GM19328 (cell line): Measurements from ENCODE around the gene TNNI3.
"Not testable (repeated sequence)": the region's sequence is repeated elsewhere in the genome, so short reads cannot be mapped to it uniquely, and the experiment has no call there.

Source experiments
- ATAC-seq: cut with Tn5 transposase; IDR thresholded peaks from one replicate; pipeline ENCODE4 v1.9.1; 2021; ENCODE audit warnings: mild to moderate bottlenecking, moderate library complexity; ENCODE audit not compliant: unreplicated experiment

The TNNI3 gene

DNA sequence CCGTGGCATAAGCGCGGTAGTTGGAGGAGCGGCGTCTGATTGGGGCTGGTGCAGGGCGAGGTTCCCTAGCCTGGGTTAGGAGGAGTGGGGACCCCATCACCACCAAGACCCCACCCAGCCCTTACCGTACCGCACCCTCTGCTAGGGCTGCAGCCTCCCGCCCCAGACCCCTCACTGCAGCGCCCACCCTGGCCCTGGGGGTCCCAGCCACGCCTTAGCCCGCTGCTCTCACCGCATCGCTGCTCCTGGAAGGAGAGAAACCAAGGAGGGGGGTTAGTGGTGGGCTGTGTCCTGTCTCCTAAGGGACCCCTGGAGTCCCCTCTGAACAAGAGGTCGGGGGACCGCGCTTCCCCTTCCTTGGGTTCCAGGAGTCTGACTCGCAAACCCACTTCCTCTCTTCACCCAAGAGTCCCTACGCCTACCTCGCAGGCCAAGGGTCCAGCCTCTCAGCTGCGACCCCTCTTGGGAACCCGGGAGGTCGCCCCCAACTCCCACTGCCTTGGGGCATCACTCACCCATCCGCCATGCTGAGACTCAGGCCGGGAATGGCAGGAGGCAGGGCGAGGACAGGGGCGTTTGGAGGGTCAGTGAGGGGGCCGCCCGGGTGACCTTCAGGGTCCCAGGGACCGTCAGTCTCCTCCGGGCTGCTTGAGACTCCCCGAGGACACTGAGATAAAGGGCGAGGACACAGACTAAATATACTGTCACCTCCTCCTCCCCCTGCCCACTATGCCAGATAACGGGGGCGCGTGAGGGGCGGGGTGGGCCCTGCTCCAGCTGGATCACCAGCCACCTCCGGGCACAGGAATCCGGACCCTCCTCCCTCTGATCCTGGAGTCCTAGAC is at the start of gene TNNI3:
TSS of gene TNNI3 (minus strand) at position 669 of the 845 bp plus-strand sequence. CDS start at position 526, 143 bp downstream.
- no peak for ATAC-seq

DNA sequence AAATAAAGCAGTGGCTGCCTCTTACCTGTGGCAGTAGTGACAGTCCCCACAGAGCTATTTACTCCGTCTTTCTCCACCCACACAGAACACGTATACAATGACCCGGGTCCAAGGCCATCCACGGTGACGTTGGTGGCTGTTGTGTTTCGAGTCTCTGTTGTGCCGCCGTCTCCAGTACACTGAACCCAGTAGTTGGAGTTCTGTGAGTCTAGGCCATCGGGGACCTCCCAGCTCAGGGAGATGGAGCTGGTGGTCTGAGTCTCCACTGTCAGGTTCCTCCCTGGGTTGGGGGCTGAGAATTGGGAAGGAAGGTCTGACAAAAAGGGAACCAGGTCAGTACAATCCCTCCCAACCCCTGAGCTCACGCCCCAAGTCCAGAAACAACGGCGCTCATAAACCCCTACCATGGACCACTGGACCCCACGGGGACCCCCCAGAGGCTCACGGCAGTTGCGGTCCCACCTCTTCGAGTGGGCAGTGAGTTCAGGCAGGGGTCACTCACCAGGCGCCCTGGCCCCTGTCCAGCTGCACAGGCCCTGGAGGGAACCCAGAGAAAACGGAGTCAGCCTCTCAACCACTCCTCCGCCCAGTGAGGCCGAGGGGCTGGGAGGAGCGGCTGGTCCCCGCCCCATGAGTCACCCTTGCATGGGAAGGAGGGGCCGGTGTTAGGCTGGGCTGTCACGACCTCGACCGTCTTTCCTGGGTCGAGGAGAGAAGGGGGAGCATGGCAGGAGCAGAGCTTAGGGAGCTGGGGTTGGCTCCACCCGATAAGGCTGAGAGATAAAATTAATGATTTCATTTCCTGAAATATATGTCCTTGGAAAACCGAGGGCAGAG is 49.4 kb upstream of the TNNI3 start:
- ATAC-seq, result no peak

DNA sequence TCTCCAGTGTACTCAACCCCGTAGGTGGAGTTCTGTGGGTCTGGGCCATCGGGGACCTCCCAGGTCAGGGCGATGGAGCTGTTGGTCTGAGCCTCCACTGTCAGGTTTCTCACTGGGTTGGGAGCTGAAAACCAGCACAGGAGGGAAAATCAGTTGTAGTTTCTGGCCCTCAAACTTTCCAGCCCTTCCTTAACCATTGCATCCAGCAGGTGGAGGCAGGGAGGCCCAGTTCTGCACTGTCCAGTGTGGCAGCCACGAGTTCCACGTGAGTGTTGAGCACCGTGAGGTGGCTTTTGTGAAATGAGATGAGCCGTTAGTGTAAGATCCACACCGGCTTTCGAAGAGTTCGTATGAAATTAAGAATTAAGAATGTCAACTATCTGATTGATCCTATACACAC is 44.7 kb upstream of the TNNI3 start:
- not testable (repeated sequence) for ATAC-seq

DNA sequence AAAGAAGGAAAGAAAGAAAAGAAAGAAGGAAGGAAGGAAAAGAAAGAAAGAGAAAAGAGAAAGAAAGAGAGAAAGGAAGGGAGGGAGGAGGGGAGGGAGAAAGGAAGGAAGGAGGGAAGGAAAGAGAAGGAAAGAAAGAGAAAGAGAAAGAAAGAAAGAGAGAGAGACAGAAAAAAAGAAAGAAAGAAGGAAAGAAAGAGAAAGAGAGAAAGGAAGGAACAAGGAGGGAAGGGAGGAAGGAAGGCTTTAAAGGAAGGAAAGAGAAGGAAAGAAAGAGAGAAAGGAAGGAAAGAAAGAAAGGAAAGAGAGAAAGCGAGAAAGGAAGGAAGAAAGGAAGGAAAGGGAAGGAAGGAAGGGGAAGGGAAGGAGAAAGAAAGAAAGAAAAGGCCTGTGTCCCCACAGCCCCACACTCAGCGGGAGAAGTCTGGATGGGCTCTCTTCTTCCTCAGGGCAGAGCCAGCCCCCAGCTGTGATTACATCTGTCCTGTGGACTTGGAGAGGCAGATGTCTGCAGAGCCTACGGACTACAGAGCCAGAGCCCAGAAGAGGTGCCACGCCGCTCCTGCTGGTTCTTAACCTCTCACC is 42.2 kb upstream of the TNNI3 start:
- ATAC-seq, result no peak

DNA sequence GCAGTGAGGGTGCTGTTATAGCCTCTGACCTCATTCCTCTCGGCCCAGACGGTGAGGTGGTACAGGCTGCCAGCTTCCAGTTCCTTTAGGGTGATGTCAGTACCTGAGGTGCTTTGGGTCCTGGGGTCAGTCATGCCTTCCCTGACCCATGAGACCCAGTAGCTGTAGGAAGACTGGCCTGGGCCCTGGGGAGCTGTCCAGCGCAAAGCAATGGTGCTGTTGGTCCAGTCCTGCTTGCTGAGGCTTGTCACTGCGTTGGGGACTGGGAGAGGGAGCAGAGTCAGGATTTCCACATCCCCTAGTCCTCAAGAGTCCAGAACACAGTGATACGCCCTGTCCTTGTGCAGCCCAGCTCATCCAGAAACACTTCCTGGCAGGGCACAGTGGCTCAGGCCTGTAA is 41.1 kb upstream of the TNNI3 start:
- ATAC-seq, result no peak

DNA sequence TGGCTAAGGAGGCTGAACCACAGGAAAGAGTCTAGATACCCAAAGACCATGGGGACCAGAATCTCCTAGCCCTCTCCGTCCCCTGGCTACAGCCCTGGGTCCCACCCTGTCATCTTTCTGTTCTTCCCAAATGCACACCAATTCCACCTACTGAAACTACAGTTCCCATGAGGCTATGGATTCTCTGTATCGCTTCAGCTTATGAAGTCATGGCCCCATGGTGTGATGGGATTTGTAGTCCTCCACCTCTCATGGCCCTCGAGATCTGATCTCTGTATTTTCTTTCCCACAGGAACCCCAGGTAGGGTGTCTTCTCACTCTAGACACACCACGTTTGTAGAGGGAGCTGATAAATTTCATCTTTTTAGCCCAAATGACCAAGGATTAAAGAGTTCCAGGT is 40.0 kb upstream of the TNNI3 start:
- no peak for ATAC-seq

DNA sequence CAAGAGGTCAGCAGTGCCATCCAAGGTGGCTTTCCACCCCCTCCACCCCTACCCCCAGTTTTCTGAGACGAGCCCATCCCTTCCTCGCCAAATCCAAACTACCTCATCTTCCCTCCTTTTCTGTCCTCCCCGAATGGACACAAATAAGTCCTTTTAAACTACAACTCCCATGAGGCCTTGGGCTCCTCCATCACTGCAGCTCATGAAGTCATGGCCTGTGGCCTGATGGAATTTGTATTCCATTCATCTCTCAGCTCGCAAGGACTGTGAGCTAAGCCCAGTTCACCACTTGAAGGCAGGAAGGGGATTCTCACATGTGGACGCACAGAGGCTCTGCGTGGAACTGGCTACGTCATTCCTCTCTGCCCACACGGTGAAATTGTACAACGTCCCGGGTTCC is 39.3 kb upstream of the TNNI3 start:
- no peak for ATAC-seq

DNA sequence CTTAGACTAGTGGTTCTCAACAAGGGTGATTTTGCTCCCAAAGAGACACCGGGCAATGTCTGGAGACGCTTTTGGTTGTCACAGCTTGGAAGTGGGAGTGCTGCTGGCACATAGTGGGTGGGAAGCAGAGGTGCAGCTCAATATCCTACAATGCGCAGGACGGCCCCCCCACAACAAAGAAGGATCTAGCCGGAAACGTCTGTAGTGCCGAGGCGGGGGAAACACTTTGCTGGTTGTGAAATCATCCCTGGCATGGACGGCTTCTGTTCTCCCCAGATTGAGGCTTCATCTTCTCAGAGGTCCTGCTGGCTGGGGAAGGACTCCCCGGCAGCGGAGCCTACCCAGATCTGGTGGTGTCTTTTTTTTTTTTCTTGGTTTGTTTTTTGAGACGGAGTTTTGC is 35.9 kb upstream of the TNNI3 start:
- no peak for ATAC-seq

DNA sequence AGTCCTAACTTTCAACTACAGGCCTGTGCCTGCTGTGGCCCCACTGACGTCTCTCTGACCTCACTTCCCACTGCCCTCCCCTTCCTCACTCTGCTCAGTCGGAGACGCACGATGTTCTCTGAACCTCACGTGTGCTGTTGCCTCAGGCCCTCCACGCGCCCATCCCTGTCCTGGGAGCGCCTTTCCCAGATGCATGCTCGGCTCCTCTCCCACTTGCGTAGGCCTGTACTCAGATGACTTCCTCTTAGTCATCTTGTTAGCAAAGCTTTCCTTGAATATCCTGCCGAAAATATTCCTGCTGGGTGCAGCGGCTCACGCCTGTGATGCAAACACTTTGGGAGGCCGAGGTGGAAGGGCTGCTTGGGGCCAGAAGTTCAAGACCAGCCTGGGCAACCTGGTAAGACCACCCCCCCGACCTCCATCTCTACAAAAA is 31.9 kb upstream of the TNNI3 start:
- ATAC-seq, result no peak

DNA sequence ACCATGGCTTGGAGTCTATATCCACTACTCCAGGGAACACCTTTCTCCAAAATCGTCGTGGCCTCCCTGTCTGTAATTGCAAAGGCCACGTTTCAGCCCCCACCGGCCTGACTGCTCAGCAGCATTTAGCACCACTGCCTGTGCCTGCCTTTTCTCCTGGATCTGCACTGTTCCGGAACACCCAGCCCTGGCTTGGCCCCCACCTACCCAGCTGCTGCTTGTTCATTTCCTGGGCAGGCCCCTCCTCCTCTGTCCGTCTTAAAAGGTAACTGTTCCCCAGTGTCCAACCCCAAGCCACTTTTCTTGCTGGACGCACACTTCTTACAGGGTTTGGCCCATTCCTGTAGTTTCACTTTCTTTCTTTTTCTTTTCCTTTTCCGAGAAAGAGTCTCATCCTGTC is 31.1 kb upstream of the TNNI3 start:
- no peak for ATAC-seq

DNA sequence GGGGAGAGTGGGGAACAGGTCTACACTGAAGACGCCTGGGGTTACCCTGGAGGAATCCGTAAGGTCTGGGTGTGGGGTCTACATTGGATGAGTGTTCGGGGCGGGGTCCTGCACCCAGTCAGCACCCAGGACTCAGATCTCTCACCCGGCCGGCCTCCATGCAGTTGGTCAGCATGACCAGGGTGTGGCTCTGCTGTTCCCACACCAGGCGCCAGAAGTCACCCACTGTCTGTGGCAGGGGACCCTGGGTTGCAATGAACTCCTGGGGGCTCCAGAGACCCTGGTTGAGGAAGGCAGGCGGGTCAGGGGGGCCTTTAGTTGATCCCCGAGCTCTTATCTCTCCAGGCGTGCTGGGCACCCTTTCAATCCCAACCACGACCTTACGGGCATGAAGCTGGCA is 28.5 kb upstream of the TNNI3 start:
- ATAC-seq, result no peak

DNA sequence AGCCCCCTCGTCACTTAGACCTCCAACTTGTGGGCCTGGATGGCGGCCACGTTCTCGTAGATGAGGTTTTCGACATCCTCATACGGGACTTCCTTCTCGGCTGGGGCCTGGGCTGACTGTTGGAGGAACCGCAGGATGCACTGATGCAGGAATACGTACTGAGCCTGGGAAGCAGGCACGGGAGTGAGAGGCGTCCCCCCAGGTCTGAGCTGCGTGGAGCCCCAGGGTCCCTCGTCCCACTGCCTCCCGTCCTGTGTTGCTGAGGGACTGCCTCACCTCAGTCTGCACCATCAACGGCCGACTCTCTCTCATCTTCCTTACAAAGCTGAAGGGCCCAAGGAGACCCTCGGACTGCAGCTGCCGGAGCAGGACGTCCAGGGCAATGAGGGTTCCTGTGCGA is 24.2 kb upstream of the TNNI3 start:
- ATAC-seq, result no peak

DNA sequence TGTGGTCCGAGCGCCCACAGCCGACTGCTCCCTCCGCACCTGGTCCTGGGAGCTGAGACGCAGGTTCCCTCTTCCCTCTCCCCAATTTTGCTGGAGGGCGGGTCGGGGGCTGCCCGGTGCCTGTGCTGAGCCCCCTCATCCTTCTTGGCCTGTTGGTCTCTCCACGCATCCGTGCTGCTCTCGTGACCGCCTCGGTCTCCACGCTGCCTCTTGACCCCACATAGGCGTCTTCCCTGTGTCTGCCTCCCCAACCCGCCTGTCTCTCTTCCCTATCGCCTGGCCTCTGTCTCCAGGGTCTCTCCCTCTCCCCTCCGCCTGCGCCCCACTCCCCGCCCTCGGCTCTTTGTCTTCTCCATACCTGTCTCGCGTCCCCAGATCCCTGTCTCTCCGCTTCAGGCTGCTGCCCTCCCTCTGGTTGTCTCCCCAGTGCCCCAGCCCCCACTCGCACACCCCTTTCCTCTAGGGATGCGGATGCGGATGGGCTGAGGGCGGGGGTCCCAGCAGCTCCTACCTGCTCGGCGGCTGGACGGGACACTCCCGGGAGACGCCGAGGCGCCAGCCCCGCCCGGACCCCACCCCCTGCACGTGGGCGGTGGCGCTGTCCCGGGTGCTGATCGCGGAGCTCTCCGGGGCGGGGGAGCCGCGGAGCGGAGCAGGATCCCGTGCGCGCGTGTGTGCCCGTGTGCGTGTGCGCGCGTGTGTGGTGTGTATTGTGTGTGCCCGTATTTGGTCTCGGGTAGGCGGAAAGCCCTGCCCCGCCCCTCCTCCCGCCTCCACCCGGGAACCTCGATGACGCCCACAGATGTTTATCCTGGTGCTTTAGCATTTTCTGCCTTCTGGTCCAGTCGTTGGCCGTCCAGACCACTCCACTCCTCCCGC is 22.3 kb upstream of the TNNI3 start, which contains the start of gene SYT5:
TSS of gene SYT5 (minus strand) at position 684 of the 879 bp plus-strand sequence. CDS start 1,248 bp downstream, outside the sequence.
- no peak for ATAC-seq

DNA sequence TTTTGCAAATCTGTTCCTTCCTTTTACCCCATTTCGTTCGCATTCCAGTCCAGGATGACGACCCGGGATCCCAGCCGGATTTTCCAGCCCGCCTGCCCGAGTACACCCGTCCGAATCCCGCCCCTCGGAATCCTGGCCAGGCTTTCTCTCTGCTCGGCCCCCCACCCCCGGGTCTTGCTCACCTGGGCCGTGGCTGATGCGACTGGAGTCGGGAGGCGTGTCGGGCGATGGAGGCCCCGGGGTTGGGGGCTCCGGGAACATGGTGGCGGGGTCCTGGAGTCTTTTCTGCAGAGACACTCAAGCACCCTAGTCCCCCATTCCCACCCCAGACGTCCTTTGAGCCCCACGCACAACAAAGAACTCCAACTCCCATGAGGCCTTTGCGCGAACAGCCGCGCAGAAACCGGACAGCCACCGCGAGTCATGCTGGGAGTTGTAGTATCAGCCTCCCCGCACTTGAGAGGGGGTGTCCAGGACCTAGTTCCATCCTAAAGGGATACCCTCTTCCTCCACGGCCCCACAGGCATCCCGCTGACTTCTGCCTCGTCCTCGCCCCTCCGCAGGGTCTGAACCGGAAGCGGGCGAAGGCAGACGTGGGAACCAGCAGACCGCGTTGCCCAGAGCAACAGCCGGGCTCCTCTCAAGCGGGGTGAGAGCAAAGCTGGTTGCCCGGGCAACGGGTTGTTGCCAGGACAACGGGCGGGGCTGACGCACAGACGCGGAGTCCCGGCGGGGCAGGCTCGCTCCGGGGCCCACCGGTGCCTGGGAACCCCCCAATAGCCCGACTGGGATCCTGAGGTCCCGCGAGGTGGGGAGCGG is 21.5 kb upstream of the TNNI3 start:
- ATAC-seq, result peak; percentile 83

DNA sequence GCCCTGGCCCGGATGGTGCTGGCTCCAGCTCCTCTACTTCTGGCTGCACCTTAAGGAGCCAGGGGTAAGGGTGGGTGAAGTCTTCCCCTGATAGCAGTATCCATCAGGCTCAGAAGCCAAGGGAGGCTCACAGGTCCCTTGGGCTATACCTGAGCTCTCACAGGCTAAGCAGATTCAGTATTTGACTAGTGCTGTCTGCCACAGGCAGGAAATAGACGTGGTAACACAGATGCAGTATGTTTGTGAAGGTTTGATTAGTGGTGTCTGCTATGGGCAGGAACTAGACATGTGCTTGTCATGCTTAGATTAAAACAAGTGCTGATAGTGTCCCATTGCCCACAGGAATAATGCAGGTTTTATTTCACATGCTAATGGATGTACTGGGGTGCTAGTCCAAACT is 18.5 kb upstream of the TNNI3 start:
- no peak for ATAC-seq

DNA sequence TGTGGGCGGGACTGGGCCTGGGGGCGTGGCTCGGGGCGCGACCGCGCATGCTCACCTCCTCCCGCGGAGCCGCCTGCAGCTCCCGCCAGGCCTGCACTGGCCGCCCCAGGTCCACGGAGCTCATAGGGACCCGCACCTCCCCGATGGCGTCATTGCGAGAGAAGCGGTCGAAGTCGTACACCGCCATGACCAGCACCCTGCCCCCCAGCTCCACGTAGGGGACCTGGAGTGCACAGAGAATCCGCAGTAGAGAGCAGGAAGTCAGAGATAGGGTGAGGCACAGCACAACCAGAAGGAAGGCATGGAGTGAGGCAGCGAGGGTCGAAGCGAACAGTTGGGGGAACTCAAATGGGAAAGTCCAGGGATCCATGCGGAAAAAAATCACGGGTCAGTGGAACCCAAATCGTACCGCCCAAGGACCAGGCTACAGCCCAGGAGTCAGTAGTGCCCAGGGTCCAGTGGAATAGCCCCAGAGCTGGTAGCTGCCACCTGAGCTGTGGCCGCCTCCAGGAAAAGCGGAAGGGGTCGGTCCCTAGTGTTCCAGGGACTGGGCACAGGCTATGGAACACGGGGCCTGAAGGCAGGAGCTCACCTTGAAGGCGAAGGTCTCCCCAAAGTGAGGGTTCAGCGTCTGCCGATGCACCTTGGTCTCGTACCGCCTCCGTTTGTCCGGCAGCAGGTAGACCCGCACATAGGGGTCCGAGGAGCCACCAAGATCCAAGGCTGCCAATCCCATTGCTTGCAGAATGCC is 17.8 kb upstream of the TNNI3 start:
- no peak for ATAC-seq

DNA sequence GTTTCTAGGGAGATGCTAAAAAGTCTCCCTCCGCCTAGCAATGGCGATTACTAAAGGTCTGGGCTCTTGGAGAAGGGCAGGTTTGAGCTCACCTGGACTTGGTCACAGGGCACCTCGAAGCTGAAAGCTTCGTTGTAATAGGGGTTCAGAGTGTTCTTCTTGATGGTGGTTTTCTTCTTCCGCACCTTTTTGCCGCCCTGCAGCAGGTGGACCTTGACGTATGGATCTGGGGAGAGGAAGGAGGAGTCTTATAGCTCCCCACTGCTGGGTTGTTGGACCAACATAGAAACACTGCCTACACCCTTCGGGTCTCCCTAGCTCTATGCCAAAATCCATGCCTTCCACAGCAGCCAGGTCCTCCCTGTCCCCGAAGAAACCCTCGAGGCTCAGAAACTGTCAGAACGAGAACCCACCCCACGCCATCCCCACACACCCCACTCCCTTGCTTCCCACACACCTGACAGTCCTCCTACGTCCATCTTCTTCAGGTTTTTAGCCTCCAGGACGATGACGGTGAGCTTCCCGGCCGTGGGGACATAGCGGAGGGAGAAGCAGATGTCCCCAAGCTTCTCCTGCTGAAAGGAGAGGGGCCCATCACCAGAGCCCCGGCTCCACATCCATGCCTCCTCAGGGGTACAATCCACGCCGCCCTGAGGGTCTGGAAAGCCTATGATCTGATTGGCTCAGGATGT is 17.0 kb upstream of the TNNI3 start:
- no peak for ATAC-seq

DNA sequence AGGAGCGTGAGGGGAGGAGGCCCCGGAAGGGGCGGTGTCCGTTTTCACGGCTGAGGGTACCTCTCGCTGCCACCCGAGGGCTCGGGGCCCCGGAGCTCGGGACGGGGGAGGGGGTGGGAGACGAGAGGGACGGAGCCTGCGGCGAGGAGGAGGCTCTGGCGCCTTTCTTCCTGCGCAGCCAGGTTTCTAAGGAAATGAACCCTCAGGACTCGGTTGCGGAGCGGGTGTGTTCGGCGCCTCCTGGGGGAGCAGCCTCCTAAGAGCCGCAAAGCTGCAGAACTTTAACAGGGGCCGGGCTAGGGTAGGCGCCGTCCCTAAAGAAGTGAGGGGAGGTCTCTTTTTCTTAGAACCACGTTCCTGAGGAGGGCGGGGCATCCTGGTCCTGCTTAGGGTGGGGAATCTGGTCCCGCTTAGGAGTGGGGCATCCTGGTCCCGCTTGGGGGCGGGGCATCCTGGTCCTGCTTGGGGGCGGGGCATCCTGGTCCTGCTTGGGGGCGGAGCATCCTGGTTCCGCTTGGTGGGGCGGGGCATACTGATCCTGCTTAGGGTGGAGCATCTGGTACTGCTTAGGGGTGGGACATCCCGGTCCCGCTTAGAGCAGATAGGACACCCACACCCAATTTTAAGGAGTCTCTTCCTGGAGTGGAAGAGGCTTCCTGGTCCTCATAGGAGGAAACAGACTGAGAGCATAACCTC is 16.3 kb upstream of the TNNI3 start:
- no peak for ATAC-seq
